ENCODE measurements around the gene MTF2. TPM values are rescaled to one million over a fixed set of nuclear protein-coding genes. Genes with fewer than 3 reads are reported as not detected.
"Not testable (repeated sequence)": the region's sequence is repeated elsewhere in the genome, so short reads cannot be mapped to it uniquely, and the experiment has no call there.

Gene MTF2
- total RNA-seq, 2 donors from 2014 or later = 13.5 to 13.7 TPM

- Histone ChIP-seq H3K27ac (no peak overlapping the region), H3K36me3 (replicated peaks in 1 of 2; ENCODE audit: insufficient read depth in 1 of 2, low read depth in 2 of 2) (peaks cover 0 to 12% of the 10 kb centered on the region in 2 donors), H3K27me3 (no peaks in the 10 kb centered on the region), H3K9me3 (no peaks in the 10 kb centered on the region), H3K4me1 (no peaks in the 10 kb centered on the region), H3K4me3 (no peak overlapping the region)
- 57 to 87% methylated on average over 3 of the region's 3 CpGs for WGBS, 2 donors
- TF ChIP-seq POLR2A (IDR thresholded peaks at IDR 0.05) = no peak
- TF ChIP-seq, protein P1, sequence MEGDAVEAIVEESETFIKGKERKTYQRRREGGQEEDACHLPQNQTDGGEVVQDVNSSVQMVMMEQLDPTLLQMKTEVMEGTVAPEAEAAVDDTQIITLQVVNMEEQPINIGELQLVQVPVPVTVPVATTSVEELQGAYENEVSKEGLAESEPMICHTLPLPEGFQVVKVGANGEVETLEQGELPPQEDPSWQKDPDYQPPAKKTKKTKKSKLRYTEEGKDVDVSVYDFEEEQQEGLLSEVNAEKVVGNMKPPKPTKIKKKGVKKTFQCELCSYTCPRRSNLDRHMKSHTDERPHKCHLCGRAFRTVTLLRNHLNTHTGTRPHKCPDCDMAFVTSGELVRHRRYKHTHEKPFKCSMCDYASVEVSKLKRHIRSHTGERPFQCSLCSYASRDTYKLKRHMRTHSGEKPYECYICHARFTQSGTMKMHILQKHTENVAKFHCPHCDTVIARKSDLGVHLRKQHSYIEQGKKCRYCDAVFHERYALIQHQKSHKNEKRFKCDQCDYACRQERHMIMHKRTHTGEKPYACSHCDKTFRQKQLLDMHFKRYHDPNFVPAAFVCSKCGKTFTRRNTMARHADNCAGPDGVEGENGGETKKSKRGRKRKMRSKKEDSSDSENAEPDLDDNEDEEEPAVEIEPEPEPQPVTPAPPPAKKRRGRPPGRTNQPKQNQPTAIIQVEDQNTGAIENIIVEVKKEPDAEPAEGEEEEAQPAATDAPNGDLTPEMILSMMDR (IDR thresholded peaks at IDR 0.05) = no peak
- no peak for ATAC-seq
- intact Hi-C loops (cut with DNase I) = no loop called here
- DNase-seq = no peak
These were observed 76.3 kb downstream of the MTF2 start for GRCh38 chr1:93155335-93155734.

DNA sequence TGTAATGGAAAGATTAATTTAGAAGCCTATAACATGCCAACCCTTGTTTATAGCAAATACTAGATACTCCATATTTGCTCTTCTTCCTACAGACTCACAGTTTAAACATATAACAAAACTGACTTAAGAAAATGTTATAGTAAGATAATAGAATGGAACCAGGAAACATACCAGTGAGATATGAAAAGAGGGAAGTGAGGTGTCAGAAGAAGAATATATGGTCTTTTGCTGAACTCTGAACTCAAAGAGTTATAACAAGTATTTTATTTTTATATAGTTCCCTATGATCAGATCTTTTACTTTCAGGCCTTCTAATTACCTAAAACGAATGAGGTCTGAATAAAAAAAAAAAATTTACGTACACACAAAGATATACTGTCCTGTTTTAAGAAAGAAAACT is 80.3 kb downstream of the MTF2 start:
- DNase-seq = no peak
- H3K27me3 ChIP-seq = no peaks in the 10 kb centered on the region
- WGBS, 2 donors = 82 to 83% methylated on average over 2 of the region's 2 CpGs
- no peak overlapping the region for H3K4me3 ChIP-seq
- no peaks in the 10 kb centered on the region for H3K9me3 ChIP-seq
- intact Hi-C loops (cut with DNase I) = no loop called here
- TF ChIP-seq POLR2A (IDR thresholded peaks at IDR 0.05) = no peak
- TF ChIP-seq, protein P1 (IDR thresholded peaks at IDR 0.05) = no peak
- ATAC-seq = no peak
- H3K36me3 ChIP-seq (replicated peaks in 1 of 2; ENCODE audit: insufficient read depth in 1 of 2, low read depth in 2 of 2) = peaks cover 0 to 12% of the 10 kb centered on the region in 2 donors
- H3K27ac ChIP-seq = no peak overlapping the region
- H3K4me1 ChIP-seq = peaks cover 4% of the 10 kb centered on the region

- H3K4me3 ChIP-seq; H3K27me3 ChIP-seq; DNase-seq; H3K9me3 ChIP-seq; H3K36me3 ChIP-seq (replicated peaks in 1 of 2; ENCODE audit: insufficient read depth in 1 of 2, low read depth in 2 of 2); ATAC-seq; H3K27ac ChIP-seq; H3K4me1 ChIP-seq; intact Hi-C loops (cut with DNase I): not testable (repeated sequence)
- 96 to 97% methylated on average over 8 of the region's 8 CpGs for WGBS, 2 donors
These were observed 84.2 kb downstream of the MTF2 start for GRCh38 chr1:93163314-93163713.

DNA sequence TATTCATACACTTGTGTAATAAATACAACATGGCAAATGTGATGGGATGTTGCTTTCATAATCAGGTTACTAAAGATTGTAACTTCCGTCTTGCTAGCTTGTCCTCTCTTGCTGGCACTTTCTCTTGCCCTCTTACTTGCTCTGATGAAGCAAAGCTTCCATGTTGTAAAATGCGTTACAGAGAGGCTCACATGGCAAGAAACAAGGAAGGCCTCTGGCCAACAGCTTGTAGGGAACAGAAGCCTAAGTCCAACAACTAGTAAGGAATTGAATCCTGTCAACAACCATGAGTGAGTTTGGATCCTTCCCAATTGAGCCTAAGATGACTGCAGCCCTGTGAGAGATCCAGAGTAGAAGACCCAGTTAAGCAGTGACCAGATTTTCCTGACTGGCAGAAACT is 85.7 kb downstream of the MTF2 start:
- WGBS, 2 donors = 86 to 93% methylated on average over 2 of the region's 2 CpGs
- H3K4me3 ChIP-seq = no peak overlapping the region
- H3K27me3 ChIP-seq = no peaks in the 10 kb centered on the region
- intact Hi-C loops (cut with DNase I) = no loop called here
- no peaks in the 10 kb centered on the region for H3K36me3 ChIP-seq (replicated peaks in 1 of 2; ENCODE audit: insufficient read depth in 1 of 2, low read depth in 2 of 2)
- TF ChIP-seq, protein P1 (IDR thresholded peaks at IDR 0.05) = no peak
- TF ChIP-seq POLR2A (IDR thresholded peaks at IDR 0.05) = no peak
- ATAC-seq (no peak), DNase-seq (no peak)
- H3K4me1 ChIP-seq = peaks cover 4% of the 10 kb centered on the region
- no peak overlapping the region for H3K27ac ChIP-seq
- H3K9me3 ChIP-seq = no peaks in the 10 kb centered on the region

DNA sequence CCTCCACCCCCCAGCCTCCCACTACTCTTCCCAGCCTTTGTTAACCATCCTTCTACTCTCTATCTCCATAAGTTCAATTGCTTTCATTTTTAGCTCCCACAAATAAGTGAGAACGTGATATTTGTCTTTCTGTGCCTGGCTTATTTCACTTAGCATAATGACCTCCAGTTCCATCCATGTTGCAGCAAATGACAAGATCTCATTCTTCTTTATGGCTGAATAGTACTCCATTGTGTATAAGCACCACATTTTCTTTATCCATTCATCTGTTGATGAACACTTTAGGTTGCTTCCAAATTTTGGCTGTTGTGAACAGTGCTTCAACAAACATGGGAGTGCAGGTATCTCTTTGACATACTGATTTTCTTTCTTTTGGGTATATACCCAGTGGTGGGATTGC is 86.8 kb downstream of the MTF2 start:
- H3K27me3 ChIP-seq; H3K4me3 ChIP-seq; intact Hi-C loops (cut with DNase I); H3K36me3 ChIP-seq (replicated peaks in 1 of 2; ENCODE audit: insufficient read depth in 1 of 2, low read depth in 2 of 2); ATAC-seq; H3K27ac ChIP-seq; H3K9me3 ChIP-seq; DNase-seq; H3K4me1 ChIP-seq: not testable (repeated sequence)
- 83 to 97% methylated on average over 1 of the region's 1 CpG for whole genome bisulfite sequencing, 2 donors

- TF ChIP-seq, protein P1 (IDR thresholded peaks at IDR 0.05) = no peak
- no peak for TF ChIP-seq POLR2A (IDR thresholded peaks at IDR 0.05)
- Histone ChIP-seq H3K9me3 (no peaks in the 10 kb centered on the region), H3K4me3 (no peak overlapping the region), H3K27me3 (no peaks in the 10 kb centered on the region), H3K4me1 (peaks cover 6% of the 10 kb centered on the region), H3K36me3 (replicated peaks in 1 of 2; ENCODE audit: insufficient read depth in 1 of 2, low read depth in 2 of 2) (no peaks in the 10 kb centered on the region), H3K27ac (no peak overlapping the region)
- intact Hi-C loops (cut with DNase I) = no loop called here
- DNase-seq = no peak
- no peak for ATAC-seq
These were observed 87.9 kb downstream of the MTF2 start for GRCh38 chr1:93167006-93167405.

DNA sequence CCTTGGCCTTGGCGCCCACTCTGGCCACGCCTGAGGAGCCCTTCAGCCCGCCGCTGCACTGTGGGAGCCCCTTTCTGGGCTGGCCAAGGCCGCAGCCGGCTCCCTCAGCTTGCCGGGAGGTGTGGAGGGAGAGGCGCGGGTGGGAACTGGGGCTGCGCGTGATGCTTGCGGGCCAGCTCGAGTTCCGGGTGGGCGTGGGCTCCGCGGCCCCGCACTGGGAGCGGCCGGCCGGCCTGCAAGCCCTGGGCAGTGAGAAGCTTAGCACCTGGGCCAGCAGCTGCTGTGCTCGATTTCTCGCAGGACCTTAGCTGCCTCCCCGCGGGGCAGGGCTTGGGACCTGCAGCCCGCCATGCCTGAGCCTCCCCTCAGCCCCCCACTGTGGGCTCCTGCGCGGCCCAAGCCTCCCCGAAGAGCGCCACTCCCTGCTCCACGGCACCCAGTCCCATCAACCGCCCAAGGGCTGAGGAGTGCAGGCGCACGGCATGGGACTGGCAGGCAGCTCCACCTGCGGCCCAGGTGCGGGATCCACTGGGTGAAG is 91.1 kb downstream of the MTF2 start:
- H3K27me3 ChIP-seq; ATAC-seq; H3K9me3 ChIP-seq; H3K4me3 ChIP-seq; H3K27ac ChIP-seq; H3K36me3 ChIP-seq (replicated peaks in 1 of 2; ENCODE audit: insufficient read depth in 1 of 2, low read depth in 2 of 2); DNase-seq; intact Hi-C loops (cut with DNase I): not testable (repeated sequence)
- whole genome bisulfite sequencing, 2 donors = 90 to 92% methylated on average over 2 to 21 of the region's 36 CpGs
- H3K4me1 ChIP-seq = peaks cover 14% of the 10 kb centered on the region

Data from body of pancreas (tissue), 4 donors.